SK-N-MC (cell line): ENCODE data around the gene CIT.

Experiments
- DNase-seq: peaks from one replicate; pipeline ENCODE4 v3.0.0-alpha.2; 2011; ENCODE audit warnings: low read depth, low spot score
- H3K27ac ChIP-seq: fragments of 200-600 bp; sonication (generic); 2 replicates; pipeline ENCODE4 v1.5.1; 2016; ENCODE audit warnings: mixed run types
- H3K36me3 ChIP-seq: fragments of 200-600 bp; sonication (generic); 2 replicates; pipeline ENCODE4 v1.6.1; 2017; ENCODE audit warnings: antibody characterized with exemption, low read length, mixed read lengths; ENCODE audit not compliant: insufficient read depth
- H3K4me3 ChIP-seq: fragments of 200-600 bp; sonication (generic); 2 replicates; pipeline ENCODE4 v1.5.1; 2016
- H3K9ac ChIP-seq: fragments of 200-600 bp; sonication (generic); 2 replicates; pipeline ENCODE4 v1.8.0; 2017; ENCODE audit warnings: mixed run types, mixed read lengths; ENCODE audit not compliant: insufficient read length
- H3K9me3 ChIP-seq: fragments of 200-600 bp; sonication (generic); 2 replicates; pipeline ENCODE4 v1.6.1; 2017; ENCODE audit warnings: low read depth, mild to moderate bottlenecking, antibody characterized with exemption, low read length, moderate library complexity, mixed read lengths
- EZH2 ChIP-seq: fragments of 200-600 bp; sonication (generic); IDR thresholded peaks from one replicate; pipeline ENCODE4 v1.6.1; 2017; ENCODE audit warnings: antibody characterized with exemption
- FOXP2 ChIP-seq: optimal IDR thresholded peaks from 2 replicates; pipeline ENCODE3; 2011; ENCODE audit warnings: mild to moderate bottlenecking, moderate library complexity; ENCODE audit not compliant: insufficient read depth; ENCODE audit errors: extremely low read length, control extremely low read depth
- POLR2AphosphoS5 ChIP-seq: IDR thresholded peaks from 2 replicates; pipeline ENCODE4 v1.6.1; 2012; ENCODE audit warnings: mild to moderate bottlenecking, low read depth, low read length, borderline replicate concordance

CIT gene

GRCh38 chr12:119700078-119700477 lies 177.0 kb downstream of the CIT start:
- Histone ChIP-seq H3K9me3 (no peaks in the 10 kb centered on the region), H3K36me3 (peaks cover 19% of the 10 kb centered on the region), H3K9ac (no peak overlapping the region), H3K4me3 (no peak overlapping the region), H3K27ac (no peak overlapping the region)
- no peak for TF ChIP-seq FOXP2
- no peak for TF ChIP-seq POLR2AphosphoS5
- no peak for TF ChIP-seq EZH2
- DNase-seq = no peak

- Histone ChIP-seq H3K36me3 (peaks cover 18% of the 10 kb centered on the region), H3K9me3 (no peaks in the 10 kb centered on the region), H3K4me3 (no peak overlapping the region), H3K9ac (no peak overlapping the region), H3K27ac (no peak overlapping the region)
- no peak for TF ChIP-seq EZH2
- TF ChIP-seq POLR2AphosphoS5 = no peak
- TF ChIP-seq FOXP2 = no peak
- no peak for DNase-seq
Measured at GRCh38 chr12:119699199-119699760, 177.8 kb downstream of the CIT start.

GRCh38 chr12:119696943-119697342 lies 180.2 kb downstream of the CIT start:
- Histone ChIP-seq H3K9ac (no peak overlapping the region), H3K36me3 (peaks cover 11% of the 10 kb centered on the region), H3K27ac (no peak overlapping the region), H3K4me3 (no peak overlapping the region), H3K9me3 (no peaks in the 10 kb centered on the region)
- DNase-seq = no peak
- TF ChIP-seq FOXP2 (no peak), EZH2 (no peak), POLR2AphosphoS5 (no peak)

GRCh38 chr12:119695034-119695433 lies 182.1 kb downstream of the CIT start:
- TF ChIP-seq FOXP2 (no peak), POLR2AphosphoS5 (no peak), EZH2 (no peak)
- H3K9me3 ChIP-seq = no peaks in the 10 kb centered on the region
- no peak for DNase-seq
- no peak overlapping the region for H3K27ac ChIP-seq
- no peak overlapping the region for H3K9ac ChIP-seq
- no peak overlapping the region for H3K4me3 ChIP-seq
- peaks cover 5% of the 10 kb centered on the region; the same call in 1 of the 2 replicates for H3K36me3 ChIP-seq

- Histone ChIP-seq H3K4me3 (no peak overlapping the region), H3K36me3 (no peaks in the 10 kb centered on the region; the same call in 1 of the 2 replicates)
Measured at GRCh38 chr12:119694111-119694510, 183.0 kb downstream of the CIT start.

GRCh38 chr12:119693511-119693910 lies 183.6 kb downstream of the CIT start:
- no peak for DNase-seq
- TF ChIP-seq EZH2 = no peak
- TF ChIP-seq POLR2AphosphoS5 = no peak
- no peak for TF ChIP-seq FOXP2
- no peak overlapping the region for H3K27ac ChIP-seq
- no peak overlapping the region for H3K4me3 ChIP-seq
- no peaks in the 10 kb centered on the region; the same call in 1 of the 2 replicates for H3K36me3 ChIP-seq
- H3K9me3 ChIP-seq = no peaks in the 10 kb centered on the region
- H3K9ac ChIP-seq = no peak overlapping the region

More at GRCh38 chr12:119694111-119694510, 183.0 kb downstream of the CIT start:
- H3K9me3 ChIP-seq = no peaks in the 10 kb centered on the region
- H3K27ac ChIP-seq = no peak overlapping the region
- H3K9ac ChIP-seq = no peak overlapping the region
- no peak for DNase-seq
- TF ChIP-seq EZH2 (no peak), POLR2AphosphoS5 (no peak), FOXP2 (no peak)

- TF ChIP-seq FOXP2 (no peak), EZH2 (no peak), POLR2AphosphoS5 (no peak)
- Histone ChIP-seq H3K9ac (no peak overlapping the region), H3K4me3 (no peak overlapping the region), H3K9me3 (no peaks in the 10 kb centered on the region), H3K27ac (no peak overlapping the region), H3K36me3 (peaks cover 2% of the 10 kb centered on the region; the same call in 1 of the 2 replicates)
- DNase-seq = no peak
Measured at GRCh38 chr12:119692997-119693396, 184.1 kb downstream of the CIT start.

GRCh38 chr12:119692410-119692809 lies 184.7 kb downstream of the CIT start:
- H3K27ac ChIP-seq = no peak overlapping the region
- H3K9me3 ChIP-seq = no peaks in the 10 kb centered on the region
- H3K36me3 ChIP-seq = peaks cover 8% of the 10 kb centered on the region; the same call in 1 of the 2 replicates
- no peak overlapping the region for H3K9ac ChIP-seq
- DNase-seq = no peak
- no peak for TF ChIP-seq POLR2AphosphoS5
- TF ChIP-seq EZH2 = no peak
- TF ChIP-seq FOXP2 = no peak
- H3K4me3 ChIP-seq = no peak overlapping the region

GRCh38 chr12:119691202-119691810 lies 185.8 kb downstream of the CIT start:
- no peaks in the 10 kb centered on the region for H3K9me3 ChIP-seq
- no peak for TF ChIP-seq FOXP2
- no peak overlapping the region for H3K4me3 ChIP-seq
- peaks cover 10% of the 10 kb centered on the region; the same call in 1 of the 2 replicates for H3K36me3 ChIP-seq
- H3K27ac ChIP-seq = no peak overlapping the region
- no peak for DNase-seq
- no peak overlapping the region for H3K9ac ChIP-seq
